Suppressor macrophage treated with lipopolysaccharide for 1 hour (primary cell): ENCODE results near the gene ATXN2L.
A peak's percentile ranks its signal among the peaks of the same experiment; 100 is the strongest.
"Not testable (repeated sequence)": the region's sequence is repeated elsewhere in the genome, so short reads cannot be mapped to it uniquely, and the experiment has no call there.

ENCODE experiments used
- DNase-seq, 3 donors: peaks; one replicate each; pipeline ENCODE4 v3.0.0-alpha.2; 2020 to 2022

ATXN2L gene, protein sequence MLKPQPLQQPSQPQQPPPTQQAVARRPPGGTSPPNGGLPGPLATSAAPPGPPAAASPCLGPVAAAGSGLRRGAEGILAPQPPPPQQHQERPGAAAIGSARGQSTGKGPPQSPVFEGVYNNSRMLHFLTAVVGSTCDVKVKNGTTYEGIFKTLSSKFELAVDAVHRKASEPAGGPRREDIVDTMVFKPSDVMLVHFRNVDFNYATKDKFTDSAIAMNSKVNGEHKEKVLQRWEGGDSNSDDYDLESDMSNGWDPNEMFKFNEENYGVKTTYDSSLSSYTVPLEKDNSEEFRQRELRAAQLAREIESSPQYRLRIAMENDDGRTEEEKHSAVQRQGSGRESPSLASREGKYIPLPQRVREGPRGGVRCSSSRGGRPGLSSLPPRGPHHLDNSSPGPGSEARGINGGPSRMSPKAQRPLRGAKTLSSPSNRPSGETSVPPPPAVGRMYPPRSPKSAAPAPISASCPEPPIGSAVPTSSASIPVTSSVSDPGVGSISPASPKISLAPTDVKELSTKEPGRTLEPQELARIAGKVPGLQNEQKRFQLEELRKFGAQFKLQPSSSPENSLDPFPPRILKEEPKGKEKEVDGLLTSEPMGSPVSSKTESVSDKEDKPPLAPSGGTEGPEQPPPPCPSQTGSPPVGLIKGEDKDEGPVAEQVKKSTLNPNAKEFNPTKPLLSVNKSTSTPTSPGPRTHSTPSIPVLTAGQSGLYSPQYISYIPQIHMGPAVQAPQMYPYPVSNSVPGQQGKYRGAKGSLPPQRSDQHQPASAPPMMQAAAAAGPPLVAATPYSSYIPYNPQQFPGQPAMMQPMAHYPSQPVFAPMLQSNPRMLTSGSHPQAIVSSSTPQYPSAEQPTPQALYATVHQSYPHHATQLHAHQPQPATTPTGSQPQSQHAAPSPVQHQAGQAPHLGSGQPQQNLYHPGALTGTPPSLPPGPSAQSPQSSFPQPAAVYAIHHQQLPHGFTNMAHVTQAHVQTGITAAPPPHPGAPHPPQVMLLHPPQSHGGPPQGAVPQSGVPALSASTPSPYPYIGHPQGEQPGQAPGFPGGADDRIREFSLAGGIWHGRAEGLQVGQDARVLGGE

DNA sequence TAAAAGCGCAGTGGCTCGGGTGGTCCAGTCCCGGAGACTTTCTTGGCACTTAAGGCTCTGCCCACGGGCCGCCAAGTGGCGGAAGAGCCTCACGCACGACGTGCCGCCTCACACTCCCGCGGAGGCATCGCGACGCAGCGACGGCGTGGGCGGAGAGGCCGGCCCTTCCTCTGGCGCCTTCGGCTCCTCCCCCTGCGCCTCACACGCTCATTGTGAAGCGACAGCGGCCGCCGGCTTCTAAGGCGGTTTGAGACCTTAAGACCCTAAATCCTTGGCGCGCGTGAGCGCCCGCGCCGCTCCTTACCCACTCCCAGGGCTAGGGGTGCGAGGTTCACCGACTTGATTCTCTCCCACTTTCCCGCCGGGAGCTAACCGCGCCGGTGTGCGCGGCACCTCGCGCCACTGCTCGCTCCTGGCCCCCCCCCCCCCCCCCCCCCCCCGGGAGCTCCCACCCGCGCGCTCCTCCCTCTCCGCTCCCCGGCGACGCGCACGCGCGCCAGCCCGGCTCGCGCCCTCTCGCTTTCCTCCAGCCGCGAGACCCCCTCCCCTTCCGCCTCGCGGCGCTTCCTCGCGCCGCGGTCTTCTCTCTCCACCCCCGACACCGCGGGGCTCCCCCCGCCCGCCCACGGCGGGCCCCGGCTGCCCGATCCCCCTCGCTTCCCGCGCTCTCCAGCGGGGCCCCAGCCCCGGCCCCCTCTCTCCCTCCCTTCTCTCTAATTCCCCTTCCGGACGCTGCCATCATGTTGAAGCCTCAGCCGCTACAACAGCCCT, at the start of gene ATXN2L:
Gene ATXN2L, plus strand, starts transcription at position 480 of the 771 bp plus-strand sequence. Its CDS starts 261 bp downstream, at position 741.
- DNase-seq = peak; percentile 99 to 100 (median 99)

DNA sequence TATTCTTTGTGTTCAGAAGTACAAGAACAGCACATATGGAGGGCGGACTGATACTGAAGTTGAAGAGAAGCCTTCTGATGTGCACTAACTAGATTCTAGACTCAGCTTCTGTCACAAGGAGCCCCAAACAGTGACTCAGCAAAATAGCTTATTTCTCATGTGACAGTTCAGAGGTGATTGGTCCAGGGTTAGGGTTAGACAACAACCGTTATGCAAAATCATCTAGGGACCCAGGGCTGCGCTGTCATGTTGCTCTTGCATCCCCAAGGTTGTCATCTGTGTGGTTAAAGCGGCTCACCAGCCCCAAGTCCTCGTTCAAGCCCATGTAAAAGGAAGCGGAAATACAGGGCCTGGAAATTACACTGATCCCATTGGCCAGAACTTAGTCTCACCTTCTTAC, 41.1 kb upstream of the ATXN2L start:
- DNase-seq = not testable (repeated sequence)

DNA sequence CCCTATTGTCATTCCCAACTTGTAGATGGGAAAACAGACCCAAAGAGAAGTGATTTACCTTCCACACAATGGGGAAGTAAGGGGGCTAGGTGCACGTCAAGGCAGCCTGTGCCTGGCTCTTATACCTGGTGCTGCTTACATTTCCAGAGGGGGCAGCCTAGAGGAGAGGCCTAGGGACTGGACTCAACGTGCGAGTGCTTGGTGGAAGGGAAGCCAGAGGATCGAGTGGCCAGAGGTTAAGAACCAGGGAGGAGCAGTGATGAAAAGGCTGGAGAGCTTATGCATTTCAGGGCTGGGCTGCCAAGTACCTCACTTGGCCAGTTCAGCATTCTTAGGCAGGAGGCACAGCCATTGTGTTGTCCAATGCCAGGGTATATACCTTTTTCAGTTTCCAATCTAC, 40.4 kb upstream of the ATXN2L start:
- DNase-seq = not testable (repeated sequence)

DNA sequence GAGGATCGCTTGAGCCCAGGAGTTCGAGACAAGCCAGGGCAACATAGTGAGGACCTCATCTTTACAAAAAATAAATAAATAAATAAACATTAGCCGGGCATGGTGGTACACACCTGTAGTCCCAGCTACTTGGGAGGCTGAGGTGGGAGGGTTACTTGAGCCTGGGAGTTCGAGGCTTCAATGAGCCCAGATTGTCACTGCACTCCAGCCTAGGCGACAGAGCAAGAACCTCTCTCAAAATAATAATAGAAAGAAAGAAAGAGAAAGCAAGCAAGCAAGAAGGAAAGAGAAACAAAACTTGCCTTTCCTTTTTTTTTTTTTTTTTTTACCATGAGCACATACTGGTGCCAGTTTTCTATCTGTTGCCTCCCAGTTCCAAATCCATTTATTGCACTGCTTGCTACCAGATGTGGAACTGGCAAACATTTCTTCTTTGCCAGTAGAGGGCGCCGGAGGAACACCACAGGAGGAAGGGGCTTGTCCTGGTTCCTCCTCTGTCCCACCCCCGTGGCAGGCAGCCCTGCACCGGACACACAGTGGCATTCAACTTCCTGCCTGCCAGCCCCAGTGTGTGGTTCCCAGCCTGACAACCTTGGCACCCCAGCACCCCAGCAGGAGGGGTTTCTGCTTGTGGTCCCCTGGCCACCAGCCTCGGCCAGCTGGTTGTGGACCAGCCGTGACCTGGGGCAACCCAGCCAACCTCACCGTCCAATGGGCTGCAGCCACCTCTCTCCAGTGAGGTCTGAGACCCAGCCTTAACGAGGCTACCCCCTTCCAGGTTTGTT, 20.4 kb upstream of the ATXN2L start:
- peak in 2 of 3 donors; percentile 83 to 91 for DNase-seq

DNA sequence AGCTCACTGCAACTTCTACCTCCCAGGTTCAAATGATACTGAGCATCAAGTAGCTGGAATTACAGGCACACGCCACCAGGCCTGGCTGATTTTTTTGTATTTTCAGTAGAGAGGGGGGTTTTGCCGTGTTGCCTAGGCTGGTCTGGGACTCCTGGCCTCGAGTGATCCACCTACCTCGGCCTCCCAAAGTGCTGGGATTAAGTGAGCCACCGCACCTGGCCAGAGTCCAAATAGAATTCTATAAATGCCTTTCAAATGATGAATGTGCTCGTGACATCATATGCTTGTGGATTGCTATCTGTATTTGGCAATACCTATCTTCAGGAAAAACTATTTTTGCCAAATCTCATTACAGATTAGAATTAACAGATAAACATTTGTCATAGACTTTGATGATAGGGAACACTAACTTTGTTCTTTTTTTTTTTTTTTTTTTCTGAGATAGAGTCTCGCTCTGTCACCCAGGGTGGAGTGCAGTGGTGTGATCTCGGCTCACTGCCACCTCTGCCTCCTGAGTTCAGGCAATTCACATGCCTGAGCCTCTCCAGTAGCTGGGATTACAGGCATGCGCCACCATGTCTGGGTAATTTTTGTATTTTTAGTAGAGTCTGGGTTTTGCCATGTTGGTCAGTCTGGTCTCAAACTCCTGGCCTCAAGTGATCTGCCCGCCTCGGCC, 15.2 kb upstream of the ATXN2L start:
- not testable (repeated sequence) for DNase-seq

DNA sequence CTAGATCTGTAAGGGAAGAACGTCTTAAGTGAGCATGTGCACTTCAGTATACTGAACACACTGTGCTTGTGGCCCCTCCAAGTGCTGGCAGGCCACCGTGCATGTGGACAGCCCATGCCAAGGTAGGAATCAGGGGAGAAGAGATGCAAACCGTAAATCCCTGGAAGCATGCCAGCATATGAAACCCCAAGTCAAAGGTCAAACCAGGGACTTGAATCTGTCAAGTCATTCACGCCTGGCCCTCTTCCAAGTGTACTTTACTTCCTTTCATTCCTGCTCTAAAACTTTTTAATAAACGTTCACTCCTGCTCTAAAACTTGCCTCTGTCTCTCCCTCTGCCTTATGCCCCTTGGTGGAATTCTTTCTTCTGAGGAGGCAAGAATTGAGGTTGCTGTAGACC, 2.8 kb upstream of the ATXN2L start:
- peak in 1 of 3 donors; percentile 10 for DNase-seq

DNA sequence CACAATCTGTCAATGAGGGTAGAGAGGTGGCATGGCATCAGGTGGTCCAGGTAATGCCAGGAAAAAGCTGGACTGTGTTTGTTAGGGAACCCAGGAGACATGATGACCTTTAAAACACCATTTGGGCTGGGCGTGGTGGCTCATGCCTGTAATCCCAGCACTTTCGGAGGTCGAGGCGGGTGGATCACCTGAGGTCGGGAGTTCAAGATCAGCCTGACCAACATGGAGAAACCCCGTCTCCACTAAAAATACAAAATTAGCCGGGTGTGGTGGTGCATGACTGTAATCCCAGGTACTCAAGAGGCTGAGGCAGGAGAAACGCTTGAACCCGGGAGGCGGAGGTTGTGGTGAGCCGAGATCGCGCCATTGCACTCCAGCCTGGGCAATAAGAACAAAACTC, 2.3 kb upstream of the ATXN2L start:
- not testable (repeated sequence) for DNase-seq

DNA sequence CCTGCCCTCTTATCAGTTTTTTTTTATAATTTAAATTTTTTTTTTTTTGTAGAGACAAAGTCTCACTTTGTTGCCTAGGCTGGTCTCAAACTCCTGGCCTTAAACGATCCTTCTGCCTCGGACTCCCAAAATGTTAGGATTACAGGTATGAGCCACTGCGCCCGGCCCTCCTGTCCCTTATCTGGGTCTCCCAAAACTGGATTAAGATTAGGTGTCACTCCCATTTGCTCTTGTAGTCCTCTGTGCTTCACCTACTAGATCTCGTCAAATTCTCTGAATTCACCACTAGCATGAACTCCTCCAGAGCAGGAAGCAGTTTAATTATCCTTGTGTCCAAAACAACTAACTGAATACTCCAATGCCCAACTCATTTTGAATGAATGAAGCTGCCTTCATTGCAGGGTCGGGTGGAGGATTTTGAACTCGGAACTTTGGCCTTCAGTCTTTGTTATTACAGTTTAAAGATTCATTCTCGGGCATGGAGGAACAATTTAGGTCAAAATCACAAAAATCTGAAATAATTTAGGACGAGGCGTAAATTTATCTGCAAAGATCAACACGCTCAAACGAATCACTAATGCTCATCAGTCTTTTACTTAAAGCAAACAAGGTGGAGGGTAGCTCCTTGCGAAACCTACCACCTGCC, 802 bp upstream of the ATXN2L start:
- no peak for DNase-seq

DNA sequence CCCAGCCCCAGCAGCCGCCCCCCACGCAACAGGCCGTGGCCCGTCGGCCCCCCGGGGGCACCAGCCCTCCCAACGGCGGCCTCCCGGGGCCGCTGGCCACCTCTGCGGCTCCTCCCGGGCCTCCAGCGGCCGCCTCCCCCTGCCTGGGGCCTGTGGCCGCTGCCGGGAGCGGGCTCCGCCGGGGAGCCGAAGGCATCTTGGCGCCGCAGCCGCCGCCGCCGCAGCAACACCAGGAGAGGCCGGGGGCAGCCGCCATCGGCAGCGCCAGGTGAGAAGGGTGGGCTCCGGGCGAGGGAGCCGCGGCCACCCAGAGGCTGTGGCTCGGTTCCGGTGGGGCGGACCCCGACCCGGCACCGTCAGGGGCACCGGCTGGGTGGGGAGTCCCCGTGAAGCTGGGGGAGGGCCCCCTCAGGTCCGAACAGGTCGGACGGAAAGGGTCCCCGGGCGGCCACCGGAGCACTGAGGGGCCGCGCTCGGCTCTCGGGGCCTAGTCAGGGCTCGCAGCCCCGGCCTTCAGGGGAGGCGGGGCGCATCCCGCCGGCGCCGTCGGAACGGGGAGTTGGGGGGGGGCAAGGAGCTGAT, 583 bp downstream of the ATXN2L start:
- DNase-seq = no peak

DNA sequence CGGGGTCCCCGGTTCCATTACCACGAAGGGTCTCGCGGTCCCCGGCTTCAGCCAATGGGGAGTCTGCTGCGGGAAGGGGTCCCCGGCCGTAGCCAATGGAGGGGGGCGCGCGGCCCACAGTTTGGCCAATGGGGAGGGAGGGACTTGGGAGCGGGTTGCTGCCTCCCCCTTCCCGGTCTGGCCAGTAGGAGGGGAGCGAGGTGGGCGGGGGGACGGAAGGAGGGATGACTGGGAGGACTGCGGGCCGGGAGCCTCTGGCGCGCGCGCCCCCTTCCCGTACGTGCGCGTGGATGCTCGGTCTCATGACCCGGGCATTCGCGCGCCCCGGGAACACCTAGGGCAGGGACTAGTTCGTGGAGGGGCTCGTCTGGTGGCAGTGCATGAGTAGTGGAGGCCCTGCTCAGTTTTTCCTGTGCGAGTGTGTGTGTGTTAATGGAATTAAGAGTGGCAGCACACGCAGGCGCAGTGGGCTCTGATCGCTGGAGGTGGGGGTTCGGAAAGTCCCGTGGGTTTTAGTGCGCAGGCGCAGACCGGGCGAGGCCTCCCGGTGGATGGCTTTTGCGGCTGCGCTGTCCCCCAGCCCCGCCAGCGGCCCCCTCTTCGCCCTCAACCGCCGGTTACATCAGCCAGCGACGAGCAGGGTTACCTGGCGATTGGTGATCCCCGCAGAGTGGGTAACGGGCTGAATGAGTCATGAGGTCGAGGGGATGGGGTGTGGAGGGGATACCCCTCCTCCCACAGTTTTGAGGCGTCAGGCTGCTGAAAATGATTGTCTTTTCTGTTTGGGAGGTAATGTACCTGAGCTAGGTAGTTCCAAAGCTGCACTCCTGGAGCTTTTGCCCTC, 1.3 kb downstream of the ATXN2L start:
- DNase-seq = peak; percentile 97 to 99 (median 97)

DNA sequence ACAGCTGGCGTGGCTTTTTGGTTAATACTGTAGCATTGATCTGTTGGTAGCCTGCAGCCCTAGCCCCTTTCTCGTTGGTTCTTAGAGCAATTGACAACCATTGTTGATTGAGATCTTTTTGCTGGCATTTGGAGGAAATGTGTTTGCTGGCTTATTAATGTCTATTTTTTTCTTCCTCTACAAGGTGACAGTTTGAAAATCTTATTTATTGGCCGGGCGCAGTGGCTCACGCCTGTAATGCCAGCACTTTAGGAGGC, 1.8 kb downstream of the ATXN2L start:
- DNase-seq = no peak

DNA sequence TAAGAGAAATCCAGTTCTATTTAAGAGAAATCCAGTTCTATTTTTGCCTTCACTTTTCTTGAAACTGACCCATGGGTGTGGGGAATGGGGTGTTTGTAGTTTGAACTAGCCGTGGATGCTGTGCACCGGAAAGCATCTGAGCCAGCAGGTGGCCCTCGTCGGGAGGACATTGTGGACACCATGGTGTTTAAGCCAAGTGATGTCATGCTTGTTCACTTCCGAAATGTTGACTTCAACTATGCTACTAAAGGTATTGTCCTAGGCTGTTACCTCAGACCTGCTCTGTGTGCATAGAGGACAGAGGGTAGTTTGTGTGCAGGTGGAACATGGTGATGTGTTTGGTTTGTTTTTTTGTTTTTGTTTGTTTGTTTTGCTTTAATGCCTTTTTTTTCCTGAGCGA, 3.3 kb downstream of the ATXN2L start:
- DNase-seq = no peak

DNA sequence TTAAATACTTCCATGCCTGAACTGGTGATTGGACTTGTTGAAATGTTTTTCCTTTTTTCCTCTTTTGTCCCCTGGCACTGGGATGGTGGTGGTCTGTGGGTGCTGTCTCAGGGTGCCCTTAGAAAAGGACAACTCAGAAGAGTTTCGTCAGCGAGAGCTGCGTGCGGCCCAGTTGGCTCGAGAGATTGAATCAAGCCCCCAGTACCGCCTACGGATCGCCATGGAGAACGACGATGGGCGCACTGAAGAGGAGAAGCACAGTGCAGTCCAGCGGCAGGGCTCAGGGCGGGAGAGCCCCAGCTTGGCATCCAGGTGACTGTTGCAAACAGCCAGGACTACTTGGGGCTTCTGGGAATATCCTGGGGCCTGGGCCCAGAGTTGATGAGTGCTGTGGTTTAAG, 6.9 kb downstream of the ATXN2L start:
- DNase-seq = no peak

DNA sequence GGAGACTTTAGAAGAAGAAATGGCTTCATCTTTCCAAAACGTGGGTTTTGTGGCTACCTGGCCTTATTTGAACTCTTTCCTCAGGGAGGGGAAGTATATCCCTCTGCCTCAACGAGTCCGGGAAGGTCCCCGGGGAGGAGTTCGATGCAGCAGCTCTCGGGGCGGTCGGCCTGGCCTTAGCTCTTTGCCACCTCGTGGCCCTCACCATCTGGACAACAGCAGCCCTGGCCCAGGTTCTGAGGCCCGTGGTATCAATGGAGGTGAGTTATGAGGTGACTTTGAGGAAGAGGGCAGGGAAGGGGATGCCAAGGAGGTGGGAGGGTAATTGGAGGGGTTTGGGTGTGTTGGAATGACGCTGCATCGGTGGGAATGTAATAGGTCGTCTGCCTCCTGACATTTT, 7.7 kb downstream of the ATXN2L start:
- DNase-seq = no peak

DNA sequence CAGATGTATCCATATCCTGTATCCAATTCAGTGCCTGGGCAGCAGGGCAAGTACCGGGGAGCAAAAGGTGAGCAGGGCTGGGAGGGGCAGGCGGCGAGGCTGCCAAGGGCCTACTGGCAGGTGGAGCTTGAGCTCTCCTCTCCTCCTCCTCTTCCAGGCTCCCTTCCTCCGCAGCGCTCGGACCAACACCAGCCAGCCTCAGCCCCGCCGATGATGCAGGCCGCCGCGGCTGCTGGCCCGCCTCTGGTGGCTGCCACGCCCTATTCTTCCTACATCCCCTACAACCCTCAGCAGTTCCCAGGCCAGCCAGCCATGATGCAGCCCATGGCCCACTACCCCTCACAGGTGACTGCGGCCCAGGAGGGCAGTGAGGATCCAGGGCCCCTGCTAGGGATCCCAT, 11.6 kb downstream of the ATXN2L start:
- no peak for DNase-seq

DNA sequence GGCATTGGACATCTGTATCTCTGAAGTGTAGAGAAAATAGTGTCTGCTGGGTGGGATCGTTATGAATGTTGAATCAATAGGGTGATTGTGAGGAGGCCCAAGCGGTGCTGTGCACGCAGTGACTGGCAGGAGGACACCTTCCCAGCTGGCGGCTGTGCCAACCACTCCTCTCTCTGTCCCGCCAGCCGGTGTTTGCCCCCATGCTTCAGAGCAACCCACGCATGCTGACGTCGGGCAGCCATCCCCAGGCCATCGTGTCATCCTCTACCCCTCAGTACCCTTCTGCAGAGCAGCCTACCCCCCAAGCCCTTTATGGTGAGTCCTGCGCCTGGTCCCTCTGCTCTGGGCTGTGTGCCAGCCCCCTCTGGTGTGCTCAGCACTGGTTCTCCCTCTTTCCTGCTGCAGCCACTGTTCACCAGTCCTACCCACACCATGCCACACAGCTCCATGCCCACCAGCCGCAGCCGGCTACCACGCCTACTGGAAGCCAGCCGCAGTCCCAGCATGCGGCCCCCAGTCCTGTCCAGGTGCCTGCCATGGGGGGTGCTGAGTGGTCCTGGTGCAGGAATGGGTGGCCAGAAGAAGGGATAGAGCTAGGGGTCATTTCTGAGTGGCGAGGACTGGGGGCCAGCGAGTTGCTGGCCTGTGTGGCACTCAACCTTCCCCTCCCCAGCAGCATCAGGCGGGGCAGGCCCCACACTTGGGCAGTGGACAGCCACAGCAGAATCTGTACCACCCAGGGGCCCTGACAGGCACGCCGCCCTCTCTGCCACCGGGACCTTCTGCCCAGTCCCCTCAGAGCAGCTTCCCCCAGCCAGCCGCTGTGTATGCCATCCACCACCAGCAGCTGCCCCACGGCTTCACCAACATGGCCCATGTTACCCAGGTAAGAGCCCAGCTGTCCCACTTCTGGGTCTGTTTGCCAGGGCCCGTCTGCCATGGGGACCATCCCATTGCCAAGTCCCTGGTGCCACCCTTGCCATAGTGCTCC, 12.4 kb downstream of the ATXN2L start:
- DNase-seq = no peak

DNA sequence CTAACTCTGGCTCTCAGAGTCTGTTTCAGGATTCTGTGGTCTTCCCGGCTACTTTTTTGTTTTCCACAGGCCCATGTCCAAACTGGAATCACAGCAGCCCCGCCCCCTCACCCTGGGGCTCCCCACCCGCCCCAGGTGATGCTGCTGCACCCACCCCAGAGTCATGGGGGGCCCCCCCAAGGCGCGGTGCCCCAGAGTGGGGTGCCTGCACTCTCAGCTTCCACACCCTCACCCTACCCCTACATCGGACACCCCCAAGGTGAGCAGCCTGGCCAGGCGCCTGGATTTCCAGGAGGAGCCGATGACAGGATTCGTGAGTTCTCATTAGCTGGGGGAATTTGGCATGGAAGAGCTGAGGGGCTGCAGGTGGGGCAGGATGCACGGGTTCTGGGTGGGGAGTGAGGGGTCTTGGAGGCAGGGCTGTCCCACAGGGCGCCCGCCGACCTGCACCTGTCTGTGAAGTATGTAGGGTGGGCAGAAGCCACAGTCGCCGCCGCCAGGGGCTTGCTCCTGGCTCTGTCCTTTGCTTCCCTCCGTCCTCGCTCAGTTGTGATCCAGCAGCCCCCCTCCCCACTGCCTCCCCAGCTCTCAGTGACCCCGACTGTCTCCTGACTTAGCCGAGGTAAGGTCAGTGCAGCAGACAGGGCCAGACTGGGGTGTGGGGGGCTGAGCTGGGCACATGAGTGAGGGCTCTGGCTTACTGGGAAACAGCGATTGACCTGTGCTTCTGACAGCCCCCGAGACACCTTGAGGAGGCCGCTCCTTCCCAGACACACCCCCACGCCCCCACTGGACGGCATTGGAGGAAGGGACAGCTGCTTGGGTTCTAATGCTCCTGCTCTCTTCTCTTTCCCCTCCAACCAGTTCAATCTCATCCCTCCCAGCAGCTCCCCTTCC, 13.3 kb downstream of the ATXN2L start:
- no peak for DNase-seq
